HepG2 (cell line): ENCODE measurements around the gene KIF3A. TPM values are rescaled to one million over a fixed set of nuclear protein-coding genes. Genes with fewer than 3 reads are reported as not detected.
A peak's percentile ranks its signal among the peaks of the same experiment; 100 is the strongest.

ENCODE experiments used
- ATAC-seq: fragments of 200-7000 bp; cut with Tn5 transposase; 3 replicates; pipeline ENCODE4 v1.9.1; 2020; ENCODE audit warnings: mild to moderate bottlenecking, moderate library complexity
- BruUV-seq: library from RNA; stranded (reverse); fragments of 400-500 nt; replicated peaks from 2 replicates; lab custom pipeline; 2021; lab: Mats Ljungman, UMichigan
- CTCF ChIA-PET: fragments of 300-600 bp; formaldehyde crosslinking; extraction: SDS; loops from one replicate; lab custom pipeline; 2021; ENCODE audit warnings: low total read pairs, inconsistent platforms, low intra/inter-chr PET ratio; lab: Yijun Ruan, JAX
- POLR2A ChIA-PET: fragments of 350-600 bp; sonication (Branson Sonifier 250); formaldehyde crosslinking; loops from one replicate; lab custom pipeline; 2020; ENCODE audit warnings: antibody characterized with exemption, inconsistent platforms; lab: Yijun Ruan, JAX
- DNase-seq: peaks from one replicate; pipeline ENCODE4 v3.0.0-alpha.2; 2015; ENCODE audit warnings: low spot score
- FAIRE-seq: peaks from 3 replicates; lab custom pipeline; 2011; peaks lifted over from hg19 to GRCh38; lab: Jason Lieb, UNC
- H2AFZ ChIP-seq: one replicate; pipeline ENCODE4 v1.6.1; 2011; ENCODE audit warnings: low read length, inconsistent platforms
- H3K27ac ChIP-seq: fragments of 300-600 bp; 3 replicates; pipeline ENCODE4 v1.8.0; 2011; ENCODE audit warnings: mixed run types, mild to moderate bottlenecking, mixed read lengths, low read length, inconsistent platforms; ENCODE audit not compliant: insufficient read depth; ENCODE audit errors: extremely low read length
- H3K27me3 ChIP-seq, 2 experiments: fragments of 200-600 bp in 1 of 2; 2 replicates in 1 of 2; 3 replicates in 1 of 2; pipeline versions ENCODE4 v1.6.0 to v1.8.0; 2011; ENCODE audit warnings: low read length in 2 of 2, mild to moderate bottlenecking in 2 of 2, moderate library complexity in 2 of 2, inconsistent platforms in 1 of 2; ENCODE audit not compliant: insufficient read depth in 2 of 2, control insufficient read depth in 1 of 2
- H3K36me3 ChIP-seq, 2 experiments: fragments of 200-600 bp in 1 of 2; replicated peaks in 1 of 2; 2 replicates in 1 of 2; 3 replicates in 1 of 2; pipeline versions ENCODE4 v1.5.1 to v1.8.0; 2011; ENCODE audit warnings: low read length in 2 of 2, inconsistent platforms in 1 of 2; ENCODE audit not compliant: insufficient read depth in 2 of 2, control insufficient read depth in 1 of 2
- H3K4me1 ChIP-seq: 2 replicates; pipeline ENCODE4 v1.5.1; 2012; ENCODE audit warnings: low read length, inconsistent platforms; ENCODE audit not compliant: insufficient read depth
- H3K4me2 ChIP-seq: 2 replicates; pipeline ENCODE4 v1.6.0; 2011; ENCODE audit warnings: low read depth, low read length, inconsistent platforms
- H3K4me3 ChIP-seq, 3 experiments: fragments of 200-600 bp in 1 of 3; sonication (generic), shearing (Covaris generic) in 1 of 3; replicated peaks in 1 of 3; 2 replicates each; pipeline ENCODE4 v1.5.1; 2011 to 2016; ENCODE audit warnings: low read length in 3 of 3, inconsistent platforms in 2 of 3, low read depth in 2 of 3, mild to moderate bottlenecking in 2 of 3, control low read depth in 1 of 3, mixed read lengths in 1 of 3; ENCODE audit not compliant: insufficient read depth in 1 of 3
- H3K79me2 ChIP-seq: one replicate; pipeline ENCODE4 v1.6.1; 2011; ENCODE audit warnings: low read length, inconsistent platforms; ENCODE audit not compliant: insufficient read depth
- H3K9ac ChIP-seq: 2 replicates; pipeline ENCODE4 v1.6.0; 2011; ENCODE audit warnings: mild to moderate bottlenecking, low read depth, low read length, inconsistent platforms; ENCODE audit not compliant: insufficient read depth
- H3K9me3 ChIP-seq: 2 replicates; pipeline ENCODE4 v1.5.1; 2012; ENCODE audit warnings: mild to moderate bottlenecking, low read length
- H4K20me1 ChIP-seq: 2 replicates; pipeline ENCODE4 v1.6.0; 2011; ENCODE audit warnings: inconsistent platforms, mild to moderate bottlenecking, low read length, moderate library complexity; ENCODE audit not compliant: insufficient read depth
- ATF7 ChIP-seq, 2 experiments: fragments of 450-650 bp in 1 of 2; sonication (generic) in 1 of 2; formaldehyde crosslinking in 1 of 2; IDR thresholded peaks; 2 replicates each; pipeline versions ENCODE4 v1.4.0 to v1.6.1; 2016 to 2020; ENCODE audit warnings: antibody characterized with exemption in 1 of 2, mild to moderate bottlenecking in 1 of 2, missing genetic modification reagents in 1 of 2
- CBX2 ChIP-seq, 2 experiments: fragments of 200-600 bp in 1 of 2; sonication (generic); formaldehyde crosslinking in 1 of 2; IDR thresholded peaks; 2 replicates each; pipeline versions ENCODE4 v1.7.0 to v1.8.1; 2018 to 2022; ENCODE audit warnings: low read depth in 2 of 2, low read length in 1 of 2, mild to moderate bottlenecking in 1 of 2, missing genetic modification reagents in 1 of 2
- KMT2A ChIP-seq: sonication (generic); formaldehyde crosslinking; IDR thresholded peaks from 2 replicates; pipeline ENCODE4 v1.4.0; 2020; ENCODE audit warnings: missing genetic modification reagents
- ZNF431 ChIP-seq: sonication (generic); formaldehyde crosslinking; IDR thresholded peaks from 2 replicates; pipeline ENCODE4 v1.9.0; 2022; ENCODE audit warnings: missing genetic modification reagents, low read depth, mild to moderate bottlenecking, borderline replicate concordance
- WGBS: methylation state at CpG from one replicate; pipeline ENCODE4 v1.1.6; 2017; ENCODE audit warnings: low lambda C conversion rate; 5-methylcytosine and 5-hydroxymethylcytosine counted together
- in situ Hi-C: cut with HindIII; loops from 2 replicates; pipeline ENCODE4 v1.10.0; 2017; ENCODE audit warnings: low pct_unique_long_range_greater_than_20kb; ENCODE audit not compliant: extremely low pct_ligation_motif_present
- intact Hi-C: fragments of 100-400 bp; cut with micrococcal nuclease; formaldehyde crosslinking; loops from one replicate; pipeline ENCODE4 v1.10.0; 2022; ENCODE audit not compliant: unreplicated experiment
- polyA plus RNA-seq, 8 experiments: library from polyadenylated mRNA; depleted of rRNA in 3 of 8; stranded (reverse) in 7 of 8; unstranded in 1 of 8; fragments of >200 nt; fragmentation: Illumina TruSeq in 4 of 8; extraction: Trizol in 4 of 8; gene quantifications; 2 replicates each; pipeline versions ENCODE4 v1.2.1 to v1.2.3, GENCODE V29; 2011 to 2016; ENCODE audit warnings: low read depth in 4 of 8, missing spikeins in 1 of 8, mixed read lengths in 1 of 8; ENCODE audit not compliant: insufficient read depth in 1 of 8
- total RNA-seq, 5 experiments: library from RNA; depleted of rRNA; stranded (reverse); fragments of >200 nt; fragmentation: Illumina TruSeq; extraction: Trizol; gene quantifications; 2 replicates each; pipeline ENCODE4 v1.2.3, GENCODE V29; 2016; ENCODE audit warnings: low read depth in 1 of 5
- TF ChIP-seq, protein P1 (sequence below): sonication (generic); formaldehyde crosslinking; IDR thresholded peaks from 2 replicates; pipeline ENCODE4 v1.4.0; 2020; ENCODE audit warnings: mild to moderate bottlenecking, missing genetic modification reagents

The KIF3A gene
- total and polyA plus RNA-seq, 2 of the 13 experiments (the other 11 are each of a cell fraction or from before 2014, with no cell fraction given) = 2.3 to 8.4 TPM

DNA sequence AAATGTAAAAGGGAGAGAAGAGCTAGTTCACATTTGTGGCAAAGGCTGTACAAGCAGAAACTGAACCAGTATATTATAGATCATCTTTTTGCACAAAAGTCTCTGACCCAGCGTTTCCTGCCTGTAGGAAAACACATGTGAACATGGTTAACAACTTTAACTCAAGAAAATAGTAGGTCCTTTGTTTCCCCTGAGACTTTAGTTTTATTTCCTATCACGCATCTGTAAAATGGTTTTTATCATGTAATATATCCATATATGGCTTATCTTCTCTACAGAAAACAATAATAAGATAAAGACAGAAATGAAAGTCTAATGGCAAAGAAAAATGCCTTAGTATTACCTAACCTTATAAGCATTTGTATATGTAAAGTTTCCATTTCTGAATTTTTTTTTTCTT, 2.7 kb downstream of the KIF3A start:
- Histone ChIP-seq H3K27ac (no peak overlapping the region), H3K9me3 (no peaks in the 10 kb centered on the region), H3K4me1 (peaks cover 28% of the 10 kb centered on the region), H3K36me3 (no peaks in the 10 kb centered on the region), H3K4me2 (no peak overlapping the region), H3K4me3 (no peak overlapping the region), H4K20me1 (no peaks in the 10 kb centered on the region), H2AFZ (no peak overlapping the region), H3K79me2 (no peaks in the 10 kb centered on the region), H3K9ac (no peak overlapping the region), H3K27me3 (no peaks in the 10 kb centered on the region)
- in situ Hi-C loops (no loop called here), intact Hi-C loops (no loop called here)
- FAIRE-seq (no peak), DNase-seq (no peak), ATAC-seq (no peak)
- CTCF ChIA-PET = no interaction called here
- no TSS peak for BruUV-seq
- TF ChIP-seq ZNF431 (no peak), KMT2A (no peak)
- TF ChIP-seq, protein P1, sequence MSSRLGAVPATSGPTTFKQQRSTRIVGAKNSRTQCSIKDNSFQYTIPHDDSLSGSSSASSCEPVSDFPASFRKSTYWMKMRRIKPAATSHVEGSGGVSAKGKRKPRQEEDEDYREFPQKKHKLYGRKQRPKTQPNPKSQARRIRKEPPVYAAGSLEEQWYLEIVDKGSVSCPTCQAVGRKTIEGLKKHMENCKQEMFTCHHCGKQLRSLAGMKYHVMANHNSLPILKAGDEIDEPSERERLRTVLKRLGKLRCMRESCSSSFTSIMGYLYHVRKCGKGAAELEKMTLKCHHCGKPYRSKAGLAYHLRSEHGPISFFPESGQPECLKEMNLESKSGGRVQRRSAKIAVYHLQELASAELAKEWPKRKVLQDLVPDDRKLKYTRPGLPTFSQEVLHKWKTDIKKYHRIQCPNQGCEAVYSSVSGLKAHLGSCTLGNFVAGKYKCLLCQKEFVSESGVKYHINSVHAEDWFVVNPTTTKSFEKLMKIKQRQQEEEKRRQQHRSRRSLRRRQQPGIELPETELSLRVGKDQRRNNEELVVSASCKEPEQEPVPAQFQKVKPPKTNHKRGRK (CRISPR knock-in tag) = no peak
- POLR2A ChIA-PET = interaction anchor here (2.5 kb wide), 1 partner anchor 73 kb away, joined by 5 read pairs; no protein-coding TSS in a partner anchor
- 96% methylated on average over 2 of the region's 2 CpGs for WGBS

DNA sequence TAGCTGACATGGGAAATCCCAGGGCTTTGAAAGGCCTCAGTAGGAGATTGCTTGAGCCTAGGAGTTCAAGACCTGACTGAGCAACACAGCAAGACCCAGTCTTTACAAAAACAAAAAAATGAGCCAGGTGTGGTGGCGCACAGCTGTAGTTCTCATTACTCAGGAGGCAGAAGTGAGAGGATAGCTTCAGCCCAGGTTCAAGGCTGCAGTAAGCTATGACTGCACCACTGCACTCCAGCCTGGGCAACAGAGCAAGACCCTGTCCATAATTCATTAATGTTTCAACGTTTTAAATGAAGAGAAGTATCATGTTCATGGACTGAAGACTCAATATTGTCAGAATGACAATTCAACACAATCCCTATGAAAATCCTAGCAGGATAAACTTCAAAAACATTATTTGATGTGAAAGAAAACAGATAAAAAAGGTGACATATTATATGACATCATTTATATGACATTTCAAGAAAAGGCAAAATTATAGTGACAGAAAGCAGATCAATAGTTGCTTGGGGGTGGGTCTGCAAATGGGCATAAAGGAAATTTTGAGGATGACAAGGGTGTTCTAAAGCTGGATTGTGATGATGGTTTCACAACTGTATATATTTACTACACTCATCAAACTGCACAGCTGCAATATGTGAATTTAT, 3.7 kb downstream of the KIF3A start:
- DNase-seq = no peak
- intact Hi-C loops = no loop called here
- WGBS = 48% methylated on average over 2 of the region's 2 CpGs

More for the DNA sequence above, 3.7 kb downstream of the KIF3A start:
- H3K4me1 ChIP-seq = peaks cover 23% of the 10 kb centered on the region
- no peaks in the 10 kb centered on the region for H3K9me3 ChIP-seq
- H3K4me2 ChIP-seq = no peak overlapping the region
- H3K9ac ChIP-seq = no peak overlapping the region
- H3K36me3 ChIP-seq = no peaks in the 10 kb centered on the region
- H3K27ac ChIP-seq = no peak overlapping the region
- no peaks in the 10 kb centered on the region for H4K20me1 ChIP-seq
- H3K79me2 ChIP-seq = no peaks in the 10 kb centered on the region
- ATAC-seq = no peak
- POLR2A ChIA-PET = interaction anchor here (2.5 kb wide), 1 partner anchor 74 kb away, joined by 5 read pairs; no protein-coding TSS in a partner anchor
- in situ Hi-C loops = no loop called here
- no peak for FAIRE-seq
- TF ChIP-seq CBX2 (IDR thresholded peaks at IDR 0.05; ENCODE audit: low read depth, low read length) (no peak), CBX2 (CRISPR knock-in tag; IDR thresholded peaks at IDR 0.05; ENCODE audit: low read depth) (no peak), ATF7 (IDR thresholded peaks at IDR 0.05) (peak; percentile 75; the same call in 1 of the 2 replicates), ATF7 (CRISPR knock-in tag; IDR thresholded peaks at IDR 0.05) (no peak)
- CTCF ChIA-PET = no interaction called here
- no peak overlapping the region for H2AFZ ChIP-seq
- H3K27me3 ChIP-seq = no peaks in the 10 kb centered on the region
- BruUV-seq = no TSS peak
- H3K4me3 ChIP-seq = no peak overlapping the region
